ENCODE data around the gene DLK2. TPM values are rescaled to one million over a fixed set of nuclear protein-coding genes. Genes with fewer than 3 reads are reported as not detected.
"Not testable (repeated sequence)": the region's sequence is repeated elsewhere in the genome, so short reads cannot be mapped to it uniquely, and the experiment has no call there.

DLK2 gene
- total RNA-seq, 1 donor, result 0.36 TPM

GRCh38 chr6:43413002-43413401 lies 42.3 kb downstream of the DLK2 start:
- TF ChIP-seq CTCF (IDR thresholded peaks at IDR 0.05; ENCODE audit: insufficient read depth, low read length), result no peak
- DNase-seq (ENCODE audit: low read depth), result no peak
- no peak overlapping the region for H3K4me3 ChIP-seq (ENCODE audit: low read depth, low read length)

- no peak for DNase-seq (ENCODE audit: low read depth)
Measured at GRCh38 chr6:43412541-43412940, 42.8 kb downstream of the DLK2 start.

GRCh38 chr6:43410776-43411175 lies 44.6 kb downstream of the DLK2 start:
- not testable (repeated sequence) for DNase-seq (ENCODE audit: low read depth); H3K4me3 ChIP-seq (ENCODE audit: low read depth, low read length)

More at GRCh38 chr6:43412541-43412940, 42.8 kb downstream of the DLK2 start:
- TF ChIP-seq CTCF (IDR thresholded peaks at IDR 0.05; ENCODE audit: insufficient read depth, low read length), result no peak
- H3K4me3 ChIP-seq (ENCODE audit: low read depth, low read length), result no peak overlapping the region

- H3K4me3 ChIP-seq (ENCODE audit: low read depth, low read length), result no peak overlapping the region
- DNase-seq (ENCODE audit: low read depth), result no peak
- no peak for TF ChIP-seq CTCF (IDR thresholded peaks at IDR 0.05; ENCODE audit: insufficient read depth, low read length)
Measured at GRCh38 chr6:43408259-43408658, 47.1 kb downstream of the DLK2 start.

GRCh38 chr6:43407296-43407695 lies 48.1 kb downstream of the DLK2 start:
- no peak for TF ChIP-seq CTCF (IDR thresholded peaks at IDR 0.05; ENCODE audit: insufficient read depth, low read length)
- H3K4me3 ChIP-seq (ENCODE audit: low read depth, low read length), result no peak overlapping the region
- no peak for DNase-seq (ENCODE audit: low read depth)

GRCh38 chr6:43405354-43405753 lies 50.0 kb downstream of the DLK2 start:
- TF ChIP-seq CTCF (IDR thresholded peaks at IDR 0.05; ENCODE audit: insufficient read depth, low read length), result no peak
- H3K4me3 ChIP-seq (ENCODE audit: low read depth, low read length), result no peak overlapping the region
- peak; percentile 22 for DNase-seq (ENCODE audit: low read depth)

- H3K4me3 ChIP-seq (ENCODE audit: low read depth, low read length), result no peak overlapping the region
- no peak for TF ChIP-seq CTCF (IDR thresholded peaks at IDR 0.05; ENCODE audit: insufficient read depth, low read length)
- DNase-seq (ENCODE audit: low read depth), result no peak
Measured at GRCh38 chr6:43402820-43403219, 52.5 kb downstream of the DLK2 start.

Measured in fibroblast of the aortic adventitia (primary cell).